Esophagus muscularis mucosa (tissue), 4 donors: ENCODE data around the gene CLEC9A.

Experiments used
- CTCF ChIP-seq, 3 experiments: fragments of 200-600 bp in 2 of 3; fragments of 450-650 bp in 1 of 3; sonication (generic) in 2 of 3; IDR thresholded peaks; one replicate each; pipeline ENCODE4 v1.5.1; 2017 to 2019; ENCODE audit warnings: antibody characterized with exemption in 3 of 3, mild to moderate bottlenecking in 2 of 3, moderate library complexity in 1 of 3
- EP300 ChIP-seq: sonication (generic); formaldehyde crosslinking; IDR thresholded peaks from one replicate; pipeline ENCODE4 v1.6.1; 2017; ENCODE audit warnings: antibody characterized with exemption
- POLR2AphosphoS5 ChIP-seq, 2 donors: sonication (generic); formaldehyde crosslinking; IDR thresholded peaks; one replicate each; pipeline ENCODE4 v1.6.1; 2017; ENCODE audit warnings: antibody characterized with exemption in 2 of 2

DNA sequence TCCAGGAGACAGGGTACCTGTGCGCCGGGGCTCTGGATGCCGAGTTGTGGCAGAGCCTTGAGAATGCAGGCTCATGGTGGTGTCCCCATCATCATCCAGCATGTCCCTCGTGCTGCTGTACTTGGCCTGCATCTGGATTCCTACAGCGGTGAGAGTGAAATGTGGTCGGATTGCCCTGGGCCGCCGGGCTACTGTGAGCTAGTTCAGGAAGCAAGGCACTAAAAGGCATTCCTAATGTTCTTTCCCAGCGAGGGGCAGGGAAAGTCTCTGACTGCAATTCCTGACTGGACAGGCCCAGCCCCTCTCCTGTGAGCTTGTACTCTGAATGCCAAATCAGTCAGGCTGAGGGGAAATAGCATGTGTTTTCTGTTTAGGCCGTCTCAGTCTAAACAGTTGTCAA lies 68.3 kb downstream of the CLEC9A start, which contains the start of gene CLEC1A:
- TF ChIP-seq CTCF (IDR thresholded peaks at IDR 0.05) (no peak), POLR2AphosphoS5 (IDR thresholded peaks at IDR 0.05) (peak; percentile 77 to 86), EP300 (no peak)
